HEK293T (cell line): ENCODE data around the gene PI16.

Source experiments
- CTCF ChIA-PET: fragments of 350-600 bp; formaldehyde crosslinking; extraction: SDS; loops from one replicate; lab custom pipeline; 2021; ENCODE audit warnings: antibody characterized with exemption, inconsistent platforms; lab: Yijun Ruan, JAX
- POLR2A ChIA-PET: fragments of 350-600 bp; formaldehyde crosslinking; extraction: SDS; loops from one replicate; lab custom pipeline; 2020; ENCODE audit warnings: antibody characterized with exemption, inconsistent platforms; lab: Yijun Ruan, JAX
- DNase-seq: peaks from one replicate; pipeline ENCODE4 v3.0.0; 2012; ENCODE audit warnings: mixed read lengths; ENCODE audit errors: extremely low spot score
- ARNT ChIP-seq: fragments of 450-650 bp; IDR thresholded peaks from 2 replicates; pipeline ENCODE4 v1.6.1; 2017; ENCODE audit warnings: mild to moderate bottlenecking
- BHLHE40 ChIP-seq: fragments of 450-650 bp; IDR thresholded peaks from 2 replicates; pipeline ENCODE4 v1.6.1; 2016; ENCODE audit warnings: mild to moderate bottlenecking, moderate library complexity, borderline replicate concordance
- CTBP1 ChIP-seq: fragments of 450-650 bp; IDR thresholded peaks from 2 replicates; pipeline ENCODE4 v1.6.1; 2016; ENCODE audit warnings: borderline replicate concordance
- ELF4 ChIP-seq: fragments of 450-650 bp; IDR thresholded peaks from 2 replicates; pipeline ENCODE4 v1.6.1; 2017; ENCODE audit warnings: antibody characterized with exemption
- FOXA1 ChIP-seq: fragments of 450-650 bp; IDR thresholded peaks from 2 replicates; pipeline ENCODE4 v1.6.1; 2016; ENCODE audit warnings: mild to moderate bottlenecking
- FOXK2 ChIP-seq: fragments of 450-650 bp; IDR thresholded peaks from 2 replicates; pipeline ENCODE4 v1.6.1; 2016; ENCODE audit warnings: mild to moderate bottlenecking
- FOXM1 ChIP-seq: fragments of 450-650 bp; IDR thresholded peaks from 2 replicates; pipeline ENCODE4 v1.6.1; 2017; ENCODE audit warnings: mild to moderate bottlenecking, borderline replicate concordance
- HDGF ChIP-seq: fragments of 450-650 bp; IDR thresholded peaks from 2 replicates; pipeline ENCODE4 v1.6.1; 2017; ENCODE audit warnings: antibody characterized with exemption, borderline replicate concordance
- L3MBTL2 ChIP-seq: fragments of 450-650 bp; conservative IDR thresholded peaks from 2 replicates; pipeline ENCODE4 v1.6.1; 2016; ENCODE audit warnings: mild to moderate bottlenecking
- LEF1 ChIP-seq: fragments of 450-650 bp; IDR thresholded peaks from 2 replicates; pipeline ENCODE4 v1.6.1; 2017; ENCODE audit warnings: mild to moderate bottlenecking, borderline replicate concordance
- NFRKB ChIP-seq: fragments of 450-650 bp; IDR thresholded peaks from 2 replicates; pipeline ENCODE4 v1.6.1; 2016; ENCODE audit warnings: mild to moderate bottlenecking, moderate library complexity
- PKNOX1 ChIP-seq: fragments of 450-650 bp; IDR thresholded peaks from 2 replicates; pipeline ENCODE4 v1.6.1; 2016
- SP1 ChIP-seq: fragments of 450-650 bp; IDR thresholded peaks from 2 replicates; pipeline ENCODE4 v1.6.1; 2017
- SUZ12 ChIP-seq: fragments of 450-650 bp; IDR thresholded peaks from 2 replicates; pipeline ENCODE4 v1.6.1; 2016; ENCODE audit warnings: mild to moderate bottlenecking
- TARDBP ChIP-seq: fragments of 450-650 bp; IDR thresholded peaks from 2 replicates; pipeline ENCODE4 v1.6.1; 2016
- ZNF384 ChIP-seq: fragments of 450-650 bp; IDR thresholded peaks from 2 replicates; pipeline ENCODE4 v1.6.1; 2016

Gene PI16

GRCh38 chr6:36979347-36979742 is 24.8 kb downstream of the PI16 start:
- ChIA-PET CTCF (no interaction called here), POLR2A (interaction anchor here (0.9 kb wide), 1 partner anchor 39 kb away, joined by 3 read pairs; no protein-coding TSS in a partner anchor)
- no peak for DNase-seq
- no peak for TF ChIP-seq ZNF384
- TF ChIP-seq FOXM1 = no peak
- no peak for TF ChIP-seq SP1
- no peak for TF ChIP-seq ARNT
- no peak for TF ChIP-seq HDGF
- TF ChIP-seq FOXK2 = no peak

- TF ChIP-seq HDGF (no peak), ELF4 (no peak), SUZ12 (no peak), FOXM1 (no peak), ARNT (no peak), FOXA1 (no peak), ZNF384 (no peak), CTBP1 (no peak), LEF1 (no peak), BHLHE40 (no peak), SP1 (no peak), FOXK2 (no peak), PKNOX1 (no peak), TARDBP (no peak), L3MBTL2 (no peak), NFRKB (no peak)
- POLR2A ChIA-PET = no interaction called here
- DNase-seq = no peak
- CTCF ChIA-PET = no interaction called here
Observed at GRCh38 chr6:36980129-36980528, 25.6 kb downstream of the PI16 start.

- ChIA-PET POLR2A (no interaction called here), CTCF (no interaction called here)
- DNase-seq = no peak
- TF ChIP-seq FOXK2 (no peak), SP1 (no peak), BHLHE40 (no peak), FOXA1 (no peak), SUZ12 (no peak), PKNOX1 (no peak)
Observed at GRCh38 chr6:36980876-36981619, 26.5 kb downstream of the PI16 start.

GRCh38 chr6:36983538-36983937 is 29.0 kb downstream of the PI16 start:
- POLR2A ChIA-PET = interaction anchor here (1.4 kb wide), 1 partner anchor 8 kb away, joined by 3 read pairs; no protein-coding TSS in a partner anchor
- CTCF ChIA-PET = interaction anchor here (1.0 kb wide), 1 partner anchor 34 kb away, joined by 3 read pairs; no protein-coding TSS in a partner anchor
- no peak for DNase-seq
- TF ChIP-seq SP1 (no peak), FOXM1 (no peak), PKNOX1 (no peak), TARDBP (no peak)

GRCh38 chr6:36984581-36985416 is 30.3 kb downstream of the PI16 start:
- TF ChIP-seq HDGF (no peak), FOXK2 (no peak), ARNT (no peak), PKNOX1 (no peak), LEF1 (no peak), L3MBTL2 (no peak; the same call in 1 of the 2 replicates), ELF4 (no peak), TARDBP (no peak), SUZ12 (no peak), ZNF384 (no peak), FOXA1 (no peak), SP1 (no peak), FOXM1 (no peak)
- POLR2A ChIA-PET = interaction anchor here (1.2 to 2.0 kb wide), 4 partner anchors 9 to 220 kb away, joined by 3 to 11 read pairs (median 6); no protein-coding TSS in a partner anchor
- CTCF ChIA-PET = interaction anchor here (1.3 kb wide), 1 partner anchor 224 kb away, joined by 3 read pairs; no protein-coding TSS in a partner anchor
- DNase-seq = peak; percentile 30
